HG03571 (cell line): ENCODE data around the gene RASSF1.
"Not testable (repeated sequence)": the region's sequence is repeated elsewhere in the genome, so short reads cannot be mapped to it uniquely, and the experiment has no call there.

Source experiments
- ATAC-seq: cut with Tn5 transposase; IDR thresholded peaks from one replicate; pipeline ENCODE4 v1.9.1; 2021; ENCODE audit not compliant: unreplicated experiment

RASSF1 gene

GRCh38 chr3:50288387-50289007, 52.1 kb downstream of the RASSF1 start:
- ATAC-seq = no peak

GRCh38 chr3:50287262-50287661, 53.4 kb downstream of the RASSF1 start:
- no peak for ATAC-seq

GRCh38 chr3:50286322-50287227, 54.1 kb downstream of the RASSF1 start:
- ATAC-seq = no peak

GRCh38 chr3:50284121-50284520, 56.5 kb downstream of the RASSF1 start:
- ATAC-seq = not testable (repeated sequence)
